GM12878 (cell line): ENCODE data around the gene FAM219A.

Experiments
- CEBPB ChIP-seq, 2 experiments: fragments of 150-350 bp in 1 of 2; IDR thresholded peaks; 2 replicates each; pipeline ENCODE4 v1.6.1; 2012 to 2014; ENCODE audit warnings: low read depth in 2 of 2, low read length in 2 of 2, borderline replicate concordance in 1 of 2, inconsistent platforms in 1 of 2
- ETV6 ChIP-seq, 2 experiments: fragments of 450-650 bp in 1 of 2; IDR thresholded peaks in 1 of 2; conservative IDR thresholded peaks in 1 of 2; 2 replicates each; pipeline ENCODE4 v1.6.1; 2014; ENCODE audit warnings: antibody characterized with exemption in 1 of 2, borderline replicate concordance in 1 of 2, low read depth in 1 of 2, mild to moderate bottlenecking in 1 of 2, moderate library complexity in 1 of 2
- EZH2 ChIP-seq: IDR thresholded peaks from 2 replicates; pipeline ENCODE4 v1.6.1; 2012; ENCODE audit warnings: low read depth, mild to moderate bottlenecking, control low read depth, inconsistent platforms, low read length, borderline replicate concordance; ENCODE audit not compliant: control insufficient read depth
- HCFC1 ChIP-seq: fragments of 150-350 bp; IDR thresholded peaks from 2 replicates; pipeline ENCODE4 v1.6.1; 2014; ENCODE audit warnings: low read length
- KAT2A ChIP-seq: conservative IDR thresholded peaks from 2 replicates; pipeline ENCODE4 v1.6.1; 2011; ENCODE audit warnings: low read depth, low read length; ENCODE audit not compliant: control insufficient read depth
- MYC ChIP-seq: IDR thresholded peaks from 2 replicates; pipeline ENCODE4 v1.6.1; 2011; ENCODE audit warnings: mild to moderate bottlenecking, low read length, moderate library complexity, inconsistent platforms; ENCODE audit not compliant: insufficient read depth, insufficient replicate concordance, insufficient read length, severe bottlenecking
- POLR2AphosphoS5 ChIP-seq: IDR thresholded peaks from 2 replicates; pipeline ENCODE4 v1.6.1; 2011; ENCODE audit warnings: mild to moderate bottlenecking, low read length, inconsistent platforms
- SREBF2 ChIP-seq: IDR thresholded peaks from 2 replicates; pipeline ENCODE4 v1.6.1; 2012; ENCODE audit warnings: mild to moderate bottlenecking, low read length
- ZNF274 ChIP-seq: IDR thresholded peaks from one replicate; pipeline ENCODE4 v1.8.0; 2011; ENCODE audit not compliant: insufficient read length, insufficient read depth
- TF ChIP-seq, protein P1 (sequence below), 3 experiments: IDR thresholded peaks in 2 of 3; conservative IDR thresholded peaks in 1 of 3; 2 replicates each; pipeline ENCODE4 v1.5.1; 2011; ENCODE audit warnings: low read depth in 3 of 3, low read length in 3 of 3, mild to moderate bottlenecking in 3 of 3, control low read depth in 2 of 3, moderate library complexity in 2 of 3, inconsistent platforms in 1 of 3, mixed read lengths in 1 of 3; ENCODE audit not compliant: control insufficient read depth in 2 of 3, insufficient read depth in 1 of 3; ENCODE audit errors: extremely low read depth in 1 of 3
- TF ChIP-seq, protein P2 (sequence below): IDR thresholded peaks from 2 replicates; pipeline ENCODE4 v1.6.1; 2012; ENCODE audit warnings: low read depth, low read length, improper control_type of control experiment
- TF ChIP-seq, protein P3 (sequence below): IDR thresholded peaks from 2 replicates; pipeline ENCODE4 v1.6.1; 2012; ENCODE audit warnings: improper control_type of control experiment, low read depth, low read length; ENCODE audit not compliant: insufficient replicate concordance

DNA sequence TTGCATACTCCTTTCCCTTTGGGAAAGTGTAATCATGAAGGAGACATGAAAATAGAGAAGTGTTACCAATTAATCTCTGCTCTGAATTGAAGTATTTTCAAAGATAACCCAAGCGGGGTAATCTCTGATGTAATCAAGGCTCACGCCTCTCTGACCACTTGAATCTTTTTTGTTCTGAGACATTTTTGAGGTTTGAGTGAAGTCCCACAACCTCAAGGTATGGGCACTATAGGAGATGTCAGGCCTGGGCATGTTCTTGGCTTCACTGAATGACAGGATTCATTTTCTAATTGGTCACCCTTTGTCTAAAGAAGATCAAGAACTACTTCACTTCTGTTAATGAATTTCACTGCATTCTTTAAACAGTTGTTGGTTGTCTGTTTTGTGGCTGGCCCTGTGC lies 40.7 kb upstream of the FAM219A start:
- no peak for TF ChIP-seq KAT2A
- no peak for TF ChIP-seq ZNF274
- TF ChIP-seq, protein P1, sequence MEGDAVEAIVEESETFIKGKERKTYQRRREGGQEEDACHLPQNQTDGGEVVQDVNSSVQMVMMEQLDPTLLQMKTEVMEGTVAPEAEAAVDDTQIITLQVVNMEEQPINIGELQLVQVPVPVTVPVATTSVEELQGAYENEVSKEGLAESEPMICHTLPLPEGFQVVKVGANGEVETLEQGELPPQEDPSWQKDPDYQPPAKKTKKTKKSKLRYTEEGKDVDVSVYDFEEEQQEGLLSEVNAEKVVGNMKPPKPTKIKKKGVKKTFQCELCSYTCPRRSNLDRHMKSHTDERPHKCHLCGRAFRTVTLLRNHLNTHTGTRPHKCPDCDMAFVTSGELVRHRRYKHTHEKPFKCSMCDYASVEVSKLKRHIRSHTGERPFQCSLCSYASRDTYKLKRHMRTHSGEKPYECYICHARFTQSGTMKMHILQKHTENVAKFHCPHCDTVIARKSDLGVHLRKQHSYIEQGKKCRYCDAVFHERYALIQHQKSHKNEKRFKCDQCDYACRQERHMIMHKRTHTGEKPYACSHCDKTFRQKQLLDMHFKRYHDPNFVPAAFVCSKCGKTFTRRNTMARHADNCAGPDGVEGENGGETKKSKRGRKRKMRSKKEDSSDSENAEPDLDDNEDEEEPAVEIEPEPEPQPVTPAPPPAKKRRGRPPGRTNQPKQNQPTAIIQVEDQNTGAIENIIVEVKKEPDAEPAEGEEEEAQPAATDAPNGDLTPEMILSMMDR (IDR thresholded peaks at IDR 0.05 in 2 of 3, conservative IDR thresholded peaks at IDR 0.05 in 1 of 3; ENCODE audit: control insufficient read depth in 2 of 3, extremely low read depth in 1 of 3, insufficient read depth in 1 of 3, low read depth in 3 of 3, low read length in 3 of 3): no peak
- no peak for TF ChIP-seq HCFC1
- no peak for TF ChIP-seq CEBPB (IDR thresholded peaks at IDR 0.05; ENCODE audit: borderline replicate concordance in 1 of 2, low read depth in 2 of 2, low read length in 2 of 2)
- no peak for TF ChIP-seq POLR2AphosphoS5
- TF ChIP-seq ETV6 (conservative IDR thresholded peaks at IDR 0.05 in 1 of 2, IDR thresholded peaks at IDR 0.05 in 1 of 2; ENCODE audit: borderline replicate concordance in 1 of 2, low read depth in 1 of 2): no peak
- TF ChIP-seq, protein P2, sequence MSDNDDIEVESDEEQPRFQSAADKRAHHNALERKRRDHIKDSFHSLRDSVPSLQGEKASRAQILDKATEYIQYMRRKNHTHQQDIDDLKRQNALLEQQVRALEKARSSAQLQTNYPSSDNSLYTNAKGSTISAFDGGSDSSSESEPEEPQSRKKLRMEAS: no peak
- TF ChIP-seq EZH2: no peak
- TF ChIP-seq MYC: no peak
- TF ChIP-seq, protein P3, sequence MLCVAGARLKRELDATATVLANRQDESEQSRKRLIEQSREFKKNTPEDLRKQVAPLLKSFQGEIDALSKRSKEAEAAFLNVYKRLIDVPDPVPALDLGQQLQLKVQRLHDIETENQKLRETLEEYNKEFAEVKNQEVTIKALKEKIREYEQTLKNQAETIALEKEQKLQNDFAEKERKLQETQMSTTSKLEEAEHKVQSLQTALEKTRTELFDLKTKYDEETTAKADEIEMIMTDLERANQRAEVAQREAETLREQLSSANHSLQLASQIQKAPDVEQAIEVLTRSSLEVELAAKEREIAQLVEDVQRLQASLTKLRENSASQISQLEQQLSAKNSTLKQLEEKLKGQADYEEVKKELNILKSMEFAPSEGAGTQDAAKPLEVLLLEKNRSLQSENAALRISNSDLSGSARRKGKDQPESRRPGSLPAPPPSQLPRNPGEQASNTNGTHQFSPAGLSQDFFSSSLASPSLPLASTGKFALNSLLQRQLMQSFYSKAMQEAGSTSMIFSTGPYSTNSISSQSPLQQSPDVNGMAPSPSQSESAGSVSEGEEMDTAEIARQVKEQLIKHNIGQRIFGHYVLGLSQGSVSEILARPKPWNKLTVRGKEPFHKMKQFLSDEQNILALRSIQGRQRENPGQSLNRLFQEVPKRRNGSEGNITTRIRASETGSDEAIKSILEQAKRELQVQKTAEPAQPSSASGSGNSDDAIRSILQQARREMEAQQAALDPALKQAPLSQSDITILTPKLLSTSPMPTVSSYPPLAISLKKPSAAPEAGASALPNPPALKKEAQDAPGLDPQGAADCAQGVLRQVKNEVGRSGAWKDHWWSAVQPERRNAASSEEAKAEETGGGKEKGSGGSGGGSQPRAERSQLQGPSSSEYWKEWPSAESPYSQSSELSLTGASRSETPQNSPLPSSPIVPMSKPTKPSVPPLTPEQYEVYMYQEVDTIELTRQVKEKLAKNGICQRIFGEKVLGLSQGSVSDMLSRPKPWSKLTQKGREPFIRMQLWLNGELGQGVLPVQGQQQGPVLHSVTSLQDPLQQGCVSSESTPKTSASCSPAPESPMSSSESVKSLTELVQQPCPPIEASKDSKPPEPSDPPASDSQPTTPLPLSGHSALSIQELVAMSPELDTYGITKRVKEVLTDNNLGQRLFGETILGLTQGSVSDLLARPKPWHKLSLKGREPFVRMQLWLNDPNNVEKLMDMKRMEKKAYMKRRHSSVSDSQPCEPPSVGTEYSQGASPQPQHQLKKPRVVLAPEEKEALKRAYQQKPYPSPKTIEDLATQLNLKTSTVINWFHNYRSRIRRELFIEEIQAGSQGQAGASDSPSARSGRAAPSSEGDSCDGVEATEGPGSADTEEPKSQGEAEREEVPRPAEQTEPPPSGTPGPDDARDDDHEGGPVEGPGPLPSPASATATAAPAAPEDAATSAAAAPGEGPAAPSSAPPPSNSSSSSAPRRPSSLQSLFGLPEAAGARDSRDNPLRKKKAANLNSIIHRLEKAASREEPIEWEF: no peak
- no peak for TF ChIP-seq SREBF2
